HUES6 (cell line): ENCODE results near the gene MOGAT3.
"Not testable (repeated sequence)": the region's sequence is repeated elsewhere in the genome, so short reads cannot be mapped to it uniquely, and the experiment has no call there.

ENCODE experiments used
- H3K27ac ChIP-seq: 2 replicates; pipeline ENCODE4 v1.7.0; 2013; ENCODE audit warnings: low read depth, mild to moderate bottlenecking, low read length, inconsistent platforms
- H3K27me3 ChIP-seq: 2 replicates; pipeline ENCODE4 v1.6.1; 2013; ENCODE audit warnings: low read length; ENCODE audit not compliant: control insufficient read depth, insufficient read depth
- H3K36me3 ChIP-seq: 2 replicates; pipeline ENCODE4 v1.6.1; 2013; ENCODE audit warnings: low read length; ENCODE audit not compliant: control insufficient read depth, insufficient read depth
- H3K4me1 ChIP-seq: 2 replicates; pipeline ENCODE4 v1.6.1; 2013; ENCODE audit warnings: low read length; ENCODE audit not compliant: control insufficient read depth, insufficient read depth
- H3K4me3 ChIP-seq: 2 replicates; pipeline ENCODE4 v1.5.1; 2013; ENCODE audit warnings: low read depth, low read length
- H3K9ac ChIP-seq: one replicate; pipeline ENCODE4 v1.6.1; 2013; ENCODE audit warnings: mild to moderate bottlenecking, low read length
- H3K9me3 ChIP-seq: 2 replicates; pipeline ENCODE4 v1.6.1; 2013; ENCODE audit warnings: low read depth, low read length; ENCODE audit not compliant: control insufficient read depth, insufficient read depth

The MOGAT3 gene

GRCh38 chr7:101201695-101202602 lies 1.1 kb upstream of the MOGAT3 start:
- Histone ChIP-seq H3K9ac (peak overlapping the region; percentile 17), H3K9me3 (no peaks in the 10 kb centered on the region), H3K27me3 (peaks cover 15% of the 10 kb centered on the region; the same call in 1 of the 2 replicates), H3K4me3 (peak overlapping the region; percentile 64), H3K27ac (no peak overlapping the region), H3K4me1 (peaks cover 16% of the 10 kb centered on the region), H3K36me3 (peaks cover 8% of the 10 kb centered on the region)

- Histone ChIP-seq H3K4me1 (peaks cover 16% of the 10 kb centered on the region), H3K36me3 (no peaks in the 10 kb centered on the region), H3K4me3 (no peak overlapping the region), H3K9ac (no peak overlapping the region), H3K9me3 (no peaks in the 10 kb centered on the region), H3K27ac (no peak overlapping the region; the same call in 1 of the 2 replicates), H3K27me3 (peaks cover 15% of the 10 kb centered on the region; the same call in 1 of the 2 replicates)
These were observed 353 bp downstream of the MOGAT3 start for GRCh38 chr7:101200504-101200861.

GRCh38 chr7:101199522-101199921 lies 1.3 kb downstream of the MOGAT3 start:
- H3K36me3 ChIP-seq, H3K4me3 ChIP-seq, H3K27ac ChIP-seq, H3K9ac ChIP-seq, H3K9me3 ChIP-seq: not testable (repeated sequence)
- Histone ChIP-seq H3K4me1 (peaks cover 16% of the 10 kb centered on the region), H3K27me3 (peaks cover 15% of the 10 kb centered on the region; the same call in 1 of the 2 replicates)

GRCh38 chr7:101198476-101198875 lies 2.4 kb downstream of the MOGAT3 start:
- Histone ChIP-seq H3K36me3 (no peaks in the 10 kb centered on the region), H3K4me1 (peaks cover 16% of the 10 kb centered on the region), H3K27me3 (peaks cover 15% of the 10 kb centered on the region; the same call in 1 of the 2 replicates)

GRCh38 chr7:101197991-101198390 lies 2.8 kb downstream of the MOGAT3 start:
- Histone ChIP-seq H3K4me3 (no peak overlapping the region), H3K36me3 (no peaks in the 10 kb centered on the region), H3K4me1 (peaks cover 16% of the 10 kb centered on the region), H3K27ac (no peak overlapping the region), H3K9me3 (no peaks in the 10 kb centered on the region), H3K27me3 (peaks cover 15% of the 10 kb centered on the region; the same call in 1 of the 2 replicates), H3K9ac (no peak overlapping the region)

More at GRCh38 chr7:101198476-101198875, 2.4 kb downstream of the MOGAT3 start:
- Histone ChIP-seq H3K9ac (no peak overlapping the region), H3K27ac (no peak overlapping the region), H3K9me3 (no peaks in the 10 kb centered on the region), H3K4me3 (no peak overlapping the region)

- Histone ChIP-seq H3K4me1 (peaks cover 12% of the 10 kb centered on the region), H3K27me3 (no peaks in the 10 kb centered on the region), H3K36me3 (no peaks in the 10 kb centered on the region), H3K4me3 (no peak overlapping the region), H3K9ac (no peak overlapping the region), H3K9me3 (no peaks in the 10 kb centered on the region), H3K27ac (no peak overlapping the region)
These were observed 5.0 kb downstream of the MOGAT3 start for GRCh38 chr7:101195884-101196283.

- Histone ChIP-seq H3K27me3 (no peaks in the 10 kb centered on the region), H3K36me3 (no peaks in the 10 kb centered on the region), H3K9ac (no peak overlapping the region), H3K4me1 (no peaks in the 10 kb centered on the region), H3K27ac (no peak overlapping the region), H3K4me3 (no peak overlapping the region), H3K9me3 (no peaks in the 10 kb centered on the region)
These were observed 11.7 kb downstream of the MOGAT3 start for GRCh38 chr7:101189109-101189508.

GRCh38 chr7:101186844-101187428 lies 13.9 kb downstream of the MOGAT3 start:
- no peaks in the 10 kb centered on the region for H3K9me3 ChIP-seq
- no peak overlapping the region for H3K4me3 ChIP-seq
- no peaks in the 10 kb centered on the region for H3K36me3 ChIP-seq
- no peaks in the 10 kb centered on the region for H3K4me1 ChIP-seq
- H3K9ac ChIP-seq, result no peak overlapping the region
- no peaks in the 10 kb centered on the region; the same call in 1 of the 2 replicates for H3K27me3 ChIP-seq
- no peak overlapping the region for H3K27ac ChIP-seq

- Histone ChIP-seq H3K27me3 (peaks cover 3% of the 10 kb centered on the region; the same call in 1 of the 2 replicates), H3K36me3 (no peaks in the 10 kb centered on the region), H3K9me3 (no peaks in the 10 kb centered on the region), H3K4me3 (no peak overlapping the region), H3K4me1 (no peaks in the 10 kb centered on the region), H3K27ac (no peak overlapping the region), H3K9ac (no peak overlapping the region)
These were observed 14.6 kb downstream of the MOGAT3 start for GRCh38 chr7:101186194-101186593.

- no peaks in the 10 kb centered on the region for H3K36me3 ChIP-seq
- H3K4me3 ChIP-seq, result no peak overlapping the region
- no peak overlapping the region for H3K27ac ChIP-seq
- no peak overlapping the region for H3K9ac ChIP-seq
- peaks cover 5% of the 10 kb centered on the region; the same call in 1 of the 2 replicates for H3K4me1 ChIP-seq
- peaks cover 11% of the 10 kb centered on the region for H3K27me3 ChIP-seq
- H3K9me3 ChIP-seq, result no peaks in the 10 kb centered on the region
These were observed 15.5 kb downstream of the MOGAT3 start for GRCh38 chr7:101185258-101185839.
